Ectodermal cell (in vitro differentiated cells): ENCODE data around the gene COL6A1. TPM values are rescaled to one million over a fixed set of nuclear protein-coding genes. Genes with fewer than 3 reads are reported as not detected.

Experiments
- H3K27ac ChIP-seq: 2 replicates; pipeline ENCODE4 v1.7.0; 2013; ENCODE audit warnings: mild to moderate bottlenecking, low read depth, low read length; ENCODE audit not compliant: insufficient read depth, poor library complexity, severe bottlenecking
- H3K27me3 ChIP-seq: 2 replicates; pipeline ENCODE4 v1.7.0; 2013; ENCODE audit warnings: mild to moderate bottlenecking, low read length; ENCODE audit not compliant: insufficient read depth, control insufficient read depth, poor library complexity, severe bottlenecking
- H3K36me3 ChIP-seq: one replicate; pipeline ENCODE4 v1.7.0; 2013; ENCODE audit warnings: low read length; ENCODE audit not compliant: control insufficient read depth, insufficient read depth
- H3K4me1 ChIP-seq: one replicate; pipeline ENCODE4 v1.7.0; 2013; ENCODE audit warnings: low read length; ENCODE audit not compliant: control insufficient read depth, insufficient read depth
- H3K4me3 ChIP-seq: 2 replicates; pipeline ENCODE4 v1.7.0; 2013; ENCODE audit warnings: low read depth, low read length, control low read depth; ENCODE audit not compliant: insufficient read depth
- H3K9me3 ChIP-seq: 2 replicates; pipeline ENCODE4 v1.7.0; 2013; ENCODE audit warnings: mild to moderate bottlenecking, low read length, moderate library complexity; ENCODE audit not compliant: control insufficient read depth
- WGBS, 2 experiments: methylation state at CpG; one replicate each; pipeline ENCODE4 v1.1.7; 2013; ENCODE audit warnings: missing lambda C conversion rate in 2 of 2; 5-methylcytosine and 5-hydroxymethylcytosine counted together
- polyA plus RNA-seq, 4 experiments: library from polyadenylated mRNA; stranded (reverse); fragments of 50-300 nt; gene quantifications; one replicate each; pipeline ENCODE4 v1.2.3, GENCODE V29; 2013

The COL6A1 gene, protein sequence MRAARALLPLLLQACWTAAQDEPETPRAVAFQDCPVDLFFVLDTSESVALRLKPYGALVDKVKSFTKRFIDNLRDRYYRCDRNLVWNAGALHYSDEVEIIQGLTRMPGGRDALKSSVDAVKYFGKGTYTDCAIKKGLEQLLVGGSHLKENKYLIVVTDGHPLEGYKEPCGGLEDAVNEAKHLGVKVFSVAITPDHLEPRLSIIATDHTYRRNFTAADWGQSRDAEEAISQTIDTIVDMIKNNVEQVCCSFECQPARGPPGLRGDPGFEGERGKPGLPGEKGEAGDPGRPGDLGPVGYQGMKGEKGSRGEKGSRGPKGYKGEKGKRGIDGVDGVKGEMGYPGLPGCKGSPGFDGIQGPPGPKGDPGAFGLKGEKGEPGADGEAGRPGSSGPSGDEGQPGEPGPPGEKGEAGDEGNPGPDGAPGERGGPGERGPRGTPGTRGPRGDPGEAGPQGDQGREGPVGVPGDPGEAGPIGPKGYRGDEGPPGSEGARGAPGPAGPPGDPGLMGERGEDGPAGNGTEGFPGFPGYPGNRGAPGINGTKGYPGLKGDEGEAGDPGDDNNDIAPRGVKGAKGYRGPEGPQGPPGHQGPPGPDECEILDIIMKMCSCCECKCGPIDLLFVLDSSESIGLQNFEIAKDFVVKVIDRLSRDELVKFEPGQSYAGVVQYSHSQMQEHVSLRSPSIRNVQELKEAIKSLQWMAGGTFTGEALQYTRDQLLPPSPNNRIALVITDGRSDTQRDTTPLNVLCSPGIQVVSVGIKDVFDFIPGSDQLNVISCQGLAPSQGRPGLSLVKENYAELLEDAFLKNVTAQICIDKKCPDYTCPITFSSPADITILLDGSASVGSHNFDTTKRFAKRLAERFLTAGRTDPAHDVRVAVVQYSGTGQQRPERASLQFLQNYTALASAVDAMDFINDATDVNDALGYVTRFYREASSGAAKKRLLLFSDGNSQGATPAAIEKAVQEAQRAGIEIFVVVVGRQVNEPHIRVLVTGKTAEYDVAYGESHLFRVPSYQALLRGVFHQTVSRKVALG
- polyA plus RNA-seq (2013, experiment 1 of 4) = 44.3 TPM
- polyA plus RNA-seq (2013, experiment 2 of 4) = 41.3 TPM
- 51.1 TPM for polyA plus RNA-seq (2013, experiment 3 of 4)
- polyA plus RNA-seq (2013, experiment 4 of 4) = 52.0 TPM

DNA sequence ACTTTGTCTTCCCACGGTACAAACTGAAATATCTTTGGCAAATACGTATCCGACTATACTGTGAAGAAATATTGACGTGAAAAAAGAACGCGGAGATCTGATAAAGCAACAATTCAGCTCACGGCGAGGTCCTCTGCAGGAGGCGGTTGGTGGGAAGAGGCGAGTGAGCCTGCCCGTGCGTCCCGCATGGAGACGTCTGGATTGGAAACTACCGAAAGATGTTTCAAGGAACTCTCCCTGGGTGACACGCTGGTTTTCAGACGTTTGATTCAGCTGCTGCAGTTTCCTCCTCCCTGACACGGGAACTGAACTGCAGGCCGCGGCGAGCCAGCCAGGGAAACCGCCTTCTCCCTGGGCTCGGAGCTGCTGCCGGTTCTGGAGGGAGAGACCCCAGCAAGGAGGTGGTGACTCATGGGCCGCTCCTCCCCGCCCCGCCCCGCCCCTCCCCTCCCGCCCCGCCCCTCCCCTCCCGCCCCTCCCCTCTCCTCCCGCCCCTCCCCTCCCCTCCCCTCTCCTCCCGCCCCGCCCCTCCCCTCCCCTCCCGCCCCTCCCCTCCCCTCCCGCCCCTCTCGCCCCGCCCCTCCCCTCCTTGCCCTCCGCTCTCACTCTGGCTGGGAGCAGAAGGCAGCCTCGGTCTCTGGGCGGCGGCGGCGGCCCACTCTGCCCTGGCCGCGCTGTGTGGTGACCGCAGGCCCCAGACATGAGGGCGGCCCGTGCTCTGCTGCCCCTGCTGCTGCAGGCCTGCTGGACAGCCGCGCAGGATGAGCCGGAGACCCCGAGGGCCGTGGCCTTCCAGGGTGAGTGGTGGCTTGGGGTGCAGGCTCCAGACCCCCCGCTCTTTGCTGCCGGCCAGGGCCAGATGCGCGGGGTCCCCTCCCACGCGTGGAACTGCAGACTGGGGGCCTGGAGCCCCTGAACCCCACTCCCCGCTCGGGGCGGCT lies at the start of gene COL6A1:
Gene COL6A1, plus strand, starts transcription at position 620 of the 941 bp plus-strand sequence. Its CDS starts 81 bp downstream, at position 701.
- Histone ChIP-seq H3K4me1 (peaks cover 7% of the 10 kb centered on the region), H3K27me3 (peaks cover 47% of the 10 kb centered on the region), H3K9me3 (no peaks in the 10 kb centered on the region), H3K4me3 (peak within 1 kb of the TSS; percentile 40), H3K36me3 (no peaks in the 10 kb centered on the region), H3K27ac (no peak within 1 kb of the TSS)
- 2 to 3% methylated on average over 49 to 51 of the region's 63 CpGs for WGBS, 2 experiments

- H3K4me1 ChIP-seq = no peaks in the 10 kb centered on the region
- no peaks in the 10 kb centered on the region for H3K36me3 ChIP-seq
- no peak overlapping the region for H3K27ac ChIP-seq
- WGBS, 2 experiments = 85 to 87% methylated on average over 9 of the region's 9 CpGs
- no peaks in the 10 kb centered on the region for H3K9me3 ChIP-seq
- H3K27me3 ChIP-seq = no peaks in the 10 kb centered on the region
- H3K4me3 ChIP-seq = no peak overlapping the region
Observed at GRCh38 chr21:45932922-45933502, 48.6 kb upstream of the COL6A1 start.

DNA sequence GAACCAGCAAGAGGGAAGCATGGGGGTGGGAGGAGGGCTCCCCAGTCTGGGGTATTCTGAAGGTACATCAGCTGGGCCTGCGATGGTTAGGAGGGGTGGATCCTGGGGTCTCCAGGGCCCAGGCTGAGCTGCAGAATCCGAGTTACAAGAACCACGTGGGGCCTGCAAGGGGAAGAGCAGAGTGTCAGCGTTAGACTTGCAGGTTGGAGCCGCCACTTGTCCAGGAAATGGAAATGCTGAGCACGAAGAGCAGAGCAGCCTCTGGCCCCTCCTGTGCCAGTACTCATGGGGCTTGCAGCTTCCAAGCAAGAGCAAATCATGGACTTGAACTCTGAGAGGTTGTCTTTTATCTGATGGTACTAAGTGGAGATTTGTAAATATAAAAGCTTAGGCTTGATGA lies 47.5 kb upstream of the COL6A1 start:
- no peaks in the 10 kb centered on the region for H3K9me3 ChIP-seq
- no peaks in the 10 kb centered on the region for H3K4me1 ChIP-seq
- H3K27me3 ChIP-seq = no peaks in the 10 kb centered on the region
- 83 to 84% methylated on average over 6 of the region's 6 CpGs for WGBS, 2 experiments
- H3K27ac ChIP-seq = no peak overlapping the region
- no peak overlapping the region for H3K4me3 ChIP-seq
- no peaks in the 10 kb centered on the region for H3K36me3 ChIP-seq

- H3K9me3 ChIP-seq = no peaks in the 10 kb centered on the region
- no peaks in the 10 kb centered on the region for H3K4me1 ChIP-seq
- no peak overlapping the region for H3K4me3 ChIP-seq
- H3K27ac ChIP-seq = no peak overlapping the region
- 81 to 84% methylated on average over 3 of the region's 3 CpGs for WGBS, 2 experiments
- H3K27me3 ChIP-seq = no peaks in the 10 kb centered on the region
- H3K36me3 ChIP-seq = no peaks in the 10 kb centered on the region
Observed at GRCh38 chr21:45934554-45934953, 47.0 kb upstream of the COL6A1 start.

DNA sequence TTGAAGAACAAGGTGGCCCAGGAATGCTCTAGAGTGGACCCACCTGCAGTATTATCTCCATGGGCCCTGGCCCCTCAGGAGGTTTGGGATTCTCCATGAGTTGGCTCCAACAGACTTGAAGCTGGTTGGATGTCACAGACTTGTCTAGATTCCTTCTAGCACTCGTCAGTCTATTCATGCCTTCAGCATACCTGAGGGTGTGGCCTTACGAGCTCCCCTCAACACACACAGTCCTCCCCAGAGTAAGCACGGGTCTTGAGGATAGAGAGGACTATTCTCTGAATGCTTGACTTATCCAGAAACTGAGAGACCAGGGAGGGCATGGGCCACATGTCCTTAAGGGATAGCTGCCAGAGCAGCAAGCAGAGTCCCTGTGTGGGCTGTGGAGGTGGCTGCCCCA lies 45.9 kb upstream of the COL6A1 start:
- Histone ChIP-seq H3K27me3 (no peaks in the 10 kb centered on the region), H3K27ac (no peak overlapping the region), H3K9me3 (no peaks in the 10 kb centered on the region), H3K4me3 (no peak overlapping the region), H3K36me3 (no peaks in the 10 kb centered on the region), H3K4me1 (no peaks in the 10 kb centered on the region)
- 87 to 91% methylated on average over 3 of the region's 3 CpGs for WGBS, 2 experiments

DNA sequence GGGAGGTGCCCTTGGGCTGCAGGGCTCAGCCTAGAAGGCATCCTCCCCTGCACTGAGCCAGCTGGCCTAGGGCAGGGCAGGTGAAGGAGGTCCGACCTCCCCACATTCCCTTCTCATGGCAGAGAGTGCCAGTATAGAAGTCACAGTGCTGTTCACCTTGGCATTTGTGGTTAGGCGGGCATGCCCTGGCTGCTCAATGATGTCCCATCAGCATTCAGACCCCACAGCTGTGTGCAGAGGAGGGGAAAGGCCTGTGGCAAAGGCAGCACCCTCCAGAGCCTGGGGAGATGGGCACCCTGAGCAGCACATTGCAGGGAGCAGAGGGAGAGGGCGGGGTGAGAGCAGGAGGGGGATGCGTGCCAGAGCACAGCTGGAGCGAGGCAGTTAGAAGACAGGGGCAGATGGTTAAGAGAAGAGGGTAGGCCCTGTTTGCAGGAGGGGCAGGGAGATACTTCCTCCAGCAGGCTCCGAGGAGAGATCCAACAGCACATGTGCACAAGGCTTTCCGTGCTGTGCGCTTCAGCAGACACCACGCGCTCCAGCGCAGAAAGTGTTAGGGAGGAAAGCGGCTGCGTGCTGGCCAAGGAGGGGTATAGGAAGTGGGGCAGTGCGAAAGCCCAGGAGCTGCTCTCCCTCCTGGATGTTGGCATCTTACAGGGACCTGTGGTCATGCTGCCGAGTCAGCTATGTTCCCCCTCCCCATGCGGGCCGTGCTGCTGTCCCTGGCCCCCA lies 43.7 kb upstream of the COL6A1 start:
- Histone ChIP-seq H3K27me3 (no peaks in the 10 kb centered on the region), H3K27ac (no peak overlapping the region), H3K36me3 (no peaks in the 10 kb centered on the region), H3K9me3 (no peaks in the 10 kb centered on the region), H3K4me1 (no peaks in the 10 kb centered on the region), H3K4me3 (no peak overlapping the region)
- WGBS, 2 experiments = 91 to 93% methylated on average over 17 of the region's 17 CpGs

- Histone ChIP-seq H3K9me3 (no peaks in the 10 kb centered on the region), H3K4me1 (no peaks in the 10 kb centered on the region), H3K4me3 (no peak overlapping the region), H3K36me3 (no peaks in the 10 kb centered on the region), H3K27ac (no peak overlapping the region), H3K27me3 (no peaks in the 10 kb centered on the region)
- 91 to 96% methylated on average over 1 of the region's 1 CpG for WGBS, 2 experiments
Observed at GRCh38 chr21:45938453-45938755, 43.2 kb upstream of the COL6A1 start.

GRCh38 chr21:45938811-45939520 lies 42.6 kb upstream of the COL6A1 start:
- Histone ChIP-seq H3K27ac (no peak overlapping the region), H3K4me1 (no peaks in the 10 kb centered on the region), H3K36me3 (no peaks in the 10 kb centered on the region), H3K9me3 (no peaks in the 10 kb centered on the region), H3K27me3 (no peaks in the 10 kb centered on the region), H3K4me3 (no peak overlapping the region)
- 91 to 93% methylated on average over 17 of the region's 17 CpGs for WGBS, 2 experiments
